Adrenal gland (tissue), 12 donors: ENCODE results near the gene UBE2D4. TPM values are rescaled to one million over a fixed set of nuclear protein-coding genes. Genes with fewer than 3 reads are reported as not detected.
A peak's percentile ranks its signal among the peaks of the same experiment; 100 is the strongest.

Source experiments
- DNase-seq, 7 donors: peaks; one replicate each; pipeline ENCODE4 v3.0.0-alpha.2; 2019 to 2020
- H3K27ac ChIP-seq, 5 donors: fragments of 200-600 bp; sonication (generic) in 4 of 5; 1 replicate in 3 of 5; 2 replicates in 2 of 5; pipeline versions ENCODE4 v1.5.1 to v1.8.0; 2016 to 2020; ENCODE audit warnings: mild to moderate bottlenecking in 1 of 5
- H3K27me3 ChIP-seq: fragments of 200-600 bp; 2 replicates; pipeline ENCODE4 v1.8.0; 2021
- H3K36me3 ChIP-seq, 2 donors: fragments of 200-600 bp; replicated peaks in 1 of 2; 1 replicate in 1 of 2; 2 replicates in 1 of 2; pipeline versions ENCODE4 v1.5.1 to v1.8.0; 2018 to 2022
- H3K4me1 ChIP-seq, 2 donors: fragments of 200-600 bp; replicated peaks in 1 of 2; 1 replicate in 1 of 2; 2 replicates in 1 of 2; pipeline versions ENCODE4 v1.5.1 to v1.8.0; 2018 to 2021
- H3K4me3 ChIP-seq, 4 donors: fragments of 200-600 bp; sonication (generic) in 3 of 4; one replicate each; pipeline ENCODE4 v1.5.1; 2016 to 2018
- H3K9me3 ChIP-seq, 3 donors: fragments of 200-600 bp; sonication (generic) in 1 of 3; replicated peaks in 1 of 3; 1 replicate in 2 of 3; 2 replicates in 1 of 3; pipeline versions ENCODE4 v1.5.1 to v1.8.0; 2016 to 2021
- POLR2A ChIP-seq, 2 donors: fragments of 450-650 bp; IDR thresholded peaks; one replicate each; pipeline ENCODE4 v1.6.1; 2017; ENCODE audit warnings: antibody characterized with exemption in 2 of 2, mild to moderate bottlenecking in 2 of 2, moderate library complexity in 1 of 2
- WGBS, 4 donors: extraction: QIAGEN DNeasy Blood & Tissue Kit in 2 of 4; methylation state at CpG; one replicate each; pipeline versions ENCODE4 v1.1.5 to v1.1.7; 2013 to 2017; 5-methylcytosine and 5-hydroxymethylcytosine counted together
- intact Hi-C, 2 donors: fragments of 100-400 bp; cut with DNase I; formaldehyde crosslinking; loops; one replicate each; pipeline versions ENCODE4 v1.14.1 to v1.15.0; 2022 to 2023
- polyA plus RNA-seq, 3 donors: library from polyadenylated mRNA; stranded (reverse); fragments of 200-250 nt in 2 of 3; fragments of 350-450 nt in 1 of 3; fragmentation: Illumina TruSeq in 1 of 3; extraction: RNeasy Lipid Tissue Mini Kit (QIAGEN cat#74804) in 1 of 3; gene quantifications; one replicate each; pipeline ENCODE4 v1.2.3, GENCODE V29; 2013 to 2014
- total RNA-seq, 9 donors: library from RNA; depleted of rRNA in 4 of 9; stranded (reverse); fragments of >200 nt in 4 of 9; fragments of 120-200 nt in 1 of 9; fragmentation: NEBNext Ultra II Directional in 1 of 9; extraction: Animal tissue kit (Norgen Biotek cat#: 25700) in 1 of 9; gene quantifications; one replicate each; pipeline versions ENCODE4 v1.1.0 to v1.2.4, GENCODE V29; 2013 to 2023
- TF ChIP-seq, protein P1 (sequence below), 6 experiments: fragments of 450-650 bp in 4 of 6; fragments of 200-600 bp in 2 of 6; sonication (generic) in 1 of 6; IDR thresholded peaks; 1 replicate in 5 of 6; 2 replicates in 1 of 6; pipeline versions ENCODE4 v1.5.1 to v1.8.0; 2016 to 2021; ENCODE audit warnings: antibody characterized with exemption in 6 of 6, mild to moderate bottlenecking in 2 of 6, moderate library complexity in 1 of 6
- donor health status: healthy with polysubstance abuse.
- donor health status: Bipolar disorder and iron deficiency.
- donor health status: DM: yes; HTN: yes; CAD: no.
- donor health status: DM: no; HTN: no; CAD: no.
- donor health status: DM: no; HTN: no; CAD: no.
- donor health status: DM: yes; HTN: yes; CAD: no.

UBE2D4 gene
- total and polyA plus RNA-seq, 12 donors: 29.1 to 76.8 (median 41.1) TPM

DNA sequence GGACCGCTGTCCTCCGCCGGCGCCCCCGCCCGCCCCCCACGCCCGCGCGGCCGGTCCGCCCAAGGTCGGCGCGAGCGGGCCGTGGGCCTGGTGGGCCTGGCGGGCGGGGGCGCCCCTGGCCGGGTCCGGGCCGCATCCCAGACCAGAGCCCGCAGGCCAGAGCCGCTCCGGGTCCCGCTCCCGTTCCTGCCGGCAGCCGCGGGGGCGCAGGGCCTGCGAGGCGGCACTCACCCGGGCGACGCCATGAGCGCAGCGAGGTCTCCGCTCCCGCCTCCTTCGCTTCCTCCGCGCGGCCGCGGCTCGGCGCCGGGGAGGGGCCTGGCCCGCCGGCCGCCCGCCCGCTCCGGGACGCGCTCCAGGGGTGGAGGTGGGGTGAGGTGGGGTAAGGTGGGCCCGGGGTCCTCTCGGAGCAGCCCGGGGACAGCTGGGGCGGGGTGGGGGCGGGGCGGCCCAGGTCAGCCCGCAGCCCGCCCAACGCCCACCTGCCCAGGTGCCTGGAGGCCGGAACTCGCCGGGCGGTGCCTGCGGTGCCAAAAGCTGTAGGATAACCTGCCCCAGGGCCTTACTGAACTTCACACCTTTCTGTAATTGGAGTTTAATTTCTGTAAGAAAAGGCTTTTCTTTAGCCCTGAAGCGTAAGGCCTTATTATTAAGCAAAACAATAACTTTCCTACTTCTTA lies 19.8 kb upstream of the UBE2D4 start, which contains the start of gene URGCP:
Gene URGCP (minus strand): TSS at position 266 of the 680 bp plus-strand sequence. CDS start 21 bp downstream, at position 245.
- 0 to 8% (median 1%) methylated on average over 8 to 73 of the region's 73 CpGs for WGBS, 4 donors
- peak within 1 kb of the TSS; percentile 71 to 98 (median 94) for H3K27ac ChIP-seq

DNA sequence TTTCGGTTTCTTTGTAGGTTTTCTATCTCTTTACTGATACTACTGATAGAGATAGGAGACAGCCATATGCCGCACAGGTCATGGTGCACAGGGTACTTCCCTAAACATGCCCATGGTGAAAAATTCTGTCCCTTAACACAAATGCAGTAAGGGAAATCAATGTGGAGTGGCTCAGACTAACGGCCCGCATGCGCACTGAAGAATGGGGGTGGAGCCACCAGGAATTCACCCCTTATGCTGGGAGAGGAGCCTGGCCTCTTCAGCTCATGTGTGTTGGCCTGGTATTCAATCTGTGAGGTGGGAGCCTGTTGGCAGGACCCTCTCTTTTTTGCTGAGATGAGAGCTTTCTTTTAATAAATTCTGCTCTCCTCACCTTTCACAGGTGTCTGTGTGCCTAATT lies 11.4 kb upstream of the UBE2D4 start:
- Histone ChIP-seq H3K4me3 (no peak overlapping the region), H3K36me3 (no peaks in the 10 kb centered on the region), H3K27ac (no peak overlapping the region), H3K9me3 (no peaks in the 10 kb centered on the region), H3K27me3 (no peaks in the 10 kb centered on the region), H3K4me1 (no peaks in the 10 kb centered on the region)
- no peak for TF ChIP-seq POLR2A (IDR thresholded peaks at IDR 0.05)
- TF ChIP-seq, protein P1, sequence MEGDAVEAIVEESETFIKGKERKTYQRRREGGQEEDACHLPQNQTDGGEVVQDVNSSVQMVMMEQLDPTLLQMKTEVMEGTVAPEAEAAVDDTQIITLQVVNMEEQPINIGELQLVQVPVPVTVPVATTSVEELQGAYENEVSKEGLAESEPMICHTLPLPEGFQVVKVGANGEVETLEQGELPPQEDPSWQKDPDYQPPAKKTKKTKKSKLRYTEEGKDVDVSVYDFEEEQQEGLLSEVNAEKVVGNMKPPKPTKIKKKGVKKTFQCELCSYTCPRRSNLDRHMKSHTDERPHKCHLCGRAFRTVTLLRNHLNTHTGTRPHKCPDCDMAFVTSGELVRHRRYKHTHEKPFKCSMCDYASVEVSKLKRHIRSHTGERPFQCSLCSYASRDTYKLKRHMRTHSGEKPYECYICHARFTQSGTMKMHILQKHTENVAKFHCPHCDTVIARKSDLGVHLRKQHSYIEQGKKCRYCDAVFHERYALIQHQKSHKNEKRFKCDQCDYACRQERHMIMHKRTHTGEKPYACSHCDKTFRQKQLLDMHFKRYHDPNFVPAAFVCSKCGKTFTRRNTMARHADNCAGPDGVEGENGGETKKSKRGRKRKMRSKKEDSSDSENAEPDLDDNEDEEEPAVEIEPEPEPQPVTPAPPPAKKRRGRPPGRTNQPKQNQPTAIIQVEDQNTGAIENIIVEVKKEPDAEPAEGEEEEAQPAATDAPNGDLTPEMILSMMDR (IDR thresholded peaks at IDR 0.05): no peak
- peak in 1 of 7 donors; percentile 17 for DNase-seq
- intact Hi-C loops: no loop called here
- 89 to 97% (median 92%) methylated on average over 5 of the region's 5 CpGs for WGBS, 4 donors

More for the DNA sequence above, 19.8 kb upstream of the UBE2D4 start, which contains the start of gene URGCP:
- TF ChIP-seq, protein P1 (IDR thresholded peaks at IDR 0.05): no peak
- Histone ChIP-seq H3K4me3 (peak within 1 kb of the TSS in 3 of 4 donors; percentile 9 to 92 (median 46)), H3K9me3 (no peaks in the 10 kb centered on the region), H3K27me3 (no peaks in the 10 kb centered on the region), H3K36me3 (no peaks in the 10 kb centered on the region), H3K4me1 (peaks cover 27 to 32% of the 10 kb centered on the region in 2 donors)
- DNase-seq: peak in 6 of 7 donors; percentile 28 to 60 (median 46)
- intact Hi-C loops: no loop called here

DNA sequence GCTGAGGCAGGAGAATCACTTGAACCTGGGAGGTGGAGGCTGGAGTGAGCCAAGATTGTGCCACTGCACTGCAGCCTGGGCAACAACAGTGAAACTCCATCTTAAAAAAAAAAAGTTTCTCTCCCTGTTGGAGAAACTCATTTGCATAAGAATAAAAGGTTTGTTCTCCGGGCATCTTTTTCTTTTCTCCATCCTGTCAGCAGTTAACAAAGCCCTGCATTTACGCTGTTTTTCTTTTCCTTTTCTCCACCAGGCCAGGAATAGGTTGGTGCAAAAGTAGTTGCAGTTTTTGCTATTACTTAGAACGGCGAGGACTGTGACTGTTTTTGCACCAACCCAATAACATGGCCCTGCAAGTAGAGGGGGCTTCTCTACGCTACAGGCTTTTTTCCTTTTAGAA lies 10.3 kb upstream of the UBE2D4 start:
- intact Hi-C loops: no loop called here
- no peak overlapping the region for H3K4me3 ChIP-seq
- no peak for TF ChIP-seq POLR2A (IDR thresholded peaks at IDR 0.05)
- TF ChIP-seq, protein P1 (IDR thresholded peaks at IDR 0.05): no peak
- no peaks in the 10 kb centered on the region for H3K36me3 ChIP-seq
- H3K4me1 ChIP-seq: peaks cover 0 to 4% of the 10 kb centered on the region in 2 donors
- H3K27me3 ChIP-seq: no peaks in the 10 kb centered on the region
- no peaks in the 10 kb centered on the region for H3K9me3 ChIP-seq
- 95 to 98% (median 97%) methylated on average over 5 of the region's 5 CpGs for WGBS, 4 donors
- peak in 1 of 7 donors; percentile 18 for DNase-seq
- H3K27ac ChIP-seq: no peak overlapping the region

DNA sequence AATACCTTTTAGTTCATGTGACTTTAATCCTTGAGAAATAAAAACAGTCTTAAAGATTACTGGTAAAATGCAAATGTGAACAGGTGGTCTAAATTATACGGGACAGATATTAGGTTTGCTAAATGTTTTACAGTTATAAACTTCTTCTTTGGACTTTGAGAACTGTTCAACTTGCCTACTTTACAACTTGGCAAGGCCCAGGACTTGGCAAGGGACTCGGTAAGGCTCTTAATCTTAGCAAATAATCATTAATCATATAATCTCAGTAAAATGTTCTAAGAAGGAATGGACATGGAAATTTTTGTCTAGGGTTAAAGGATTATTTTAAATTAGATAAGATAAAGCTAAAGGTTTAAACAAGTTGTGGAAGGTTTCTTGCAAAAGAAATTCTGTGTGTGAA lies 4.8 kb upstream of the UBE2D4 start:
- Histone ChIP-seq H3K36me3 (no peaks in the 10 kb centered on the region), H3K4me1 (peaks cover 12 to 15% of the 10 kb centered on the region in 2 donors), H3K9me3 (no peaks in the 10 kb centered on the region), H3K27me3 (no peaks in the 10 kb centered on the region), H3K4me3 (no peak overlapping the region), H3K27ac (peak overlapping the region in 1 of 5 donors; percentile 11)
- DNase-seq: peak; percentile 34 to 86 (median 59)
- 26 to 41% (median 34%) methylated on average over 2 of the region's 2 CpGs for WGBS, 4 donors
- intact Hi-C loops: no loop called here
- TF ChIP-seq, protein P1 (IDR thresholded peaks at IDR 0.05): no peak
- no peak for TF ChIP-seq POLR2A (IDR thresholded peaks at IDR 0.05)
